Naive B cell (primary cell): ENCODE measurements around the gene SLC17A5. TPM values are rescaled to one million over a fixed set of nuclear protein-coding genes. Genes with fewer than 3 reads are reported as not detected.
"Not testable (repeated sequence)": the region's sequence is repeated elsewhere in the genome, so short reads cannot be mapped to it uniquely, and the experiment has no call there.

ENCODE experiments used
- ATAC-seq, 2 donors: fragments of 150-1000 bp; cut with Tn5 transposase; 2 replicates each; pipeline ENCODE4 v1.10.0; 2021; ENCODE audit warnings: low read depth in 2 of 2, mild to moderate bottlenecking in 2 of 2, moderate library complexity in 2 of 2
- DNase-seq: peaks from one replicate; pipeline ENCODE4 v3.0.0; 2022
- H3K27ac Mint-ChIP-seq, 6 donors: one replicate each; pipeline ENCODE4 v1.8.0; 2020 to 2022; ENCODE audit warnings: mild to moderate bottlenecking in 6 of 6, mixed read lengths in 6 of 6, moderate library complexity in 5 of 6, inconsistent platforms in 2 of 6
- H3K27me3 Mint-ChIP-seq, 3 donors: one replicate each; pipeline ENCODE4 v1.8.0; 2021 to 2022; ENCODE audit warnings: mixed read lengths in 3 of 3, mild to moderate bottlenecking in 1 of 3
- H3K36me3 Mint-ChIP-seq, 2 donors: one replicate each; pipeline ENCODE4 v1.8.0; 2020 to 2022; ENCODE audit warnings: mixed read lengths in 2 of 2, inconsistent platforms in 1 of 2, mild to moderate bottlenecking in 1 of 2
- H3K4me1 Mint-ChIP-seq, 3 donors: one replicate each; pipeline ENCODE4 v1.8.0; 2020 to 2022; ENCODE audit warnings: mixed read lengths in 3 of 3, inconsistent platforms in 1 of 3, mild to moderate bottlenecking in 1 of 3, moderate library complexity in 1 of 3
- H3K4me3 Mint-ChIP-seq, 8 donors: one replicate each; pipeline ENCODE4 v1.8.0; 2020 to 2022; ENCODE audit warnings: mild to moderate bottlenecking in 8 of 8, mixed read lengths in 8 of 8, moderate library complexity in 8 of 8, inconsistent platforms in 2 of 8
- H3K9me3 Mint-ChIP-seq, 7 donors: one replicate each; pipeline ENCODE4 v1.8.0; 2020 to 2022; ENCODE audit warnings: mixed read lengths in 7 of 7, mild to moderate bottlenecking in 5 of 7, inconsistent platforms in 2 of 7, moderate library complexity in 1 of 7
- polyA plus RNA-seq, 6 donors: library from polyadenylated mRNA; unstranded; fragments of 300-500 nt; fragmentation: Illumina TruSeq; gene quantifications; one replicate each; pipeline ENCODE4 v1.2.3, GENCODE V29; 2021; ENCODE audit warnings: low read depth in 6 of 6

The SLC17A5 gene
- polyA plus RNA-seq, 6 donors from 2014 or later: 0.40 to 6.0 (median 5.6) TPM

GRCh38 chr6:73565767-73566485, 87.9 kb downstream of the SLC17A5 start:
- H3K36me3 Mint-ChIP-seq: no peaks in the 10 kb centered on the region
- no peak for DNase-seq
- H3K27ac Mint-ChIP-seq: no peak overlapping the region
- ATAC-seq: no peak
- no peaks in the 10 kb centered on the region for H3K9me3 Mint-ChIP-seq
- H3K4me3 Mint-ChIP-seq: no peak overlapping the region
- peaks cover 0 to 2% (median 2%) of the 10 kb centered on the region in 3 donors for H3K4me1 Mint-ChIP-seq
- no peaks in the 10 kb centered on the region for H3K27me3 Mint-ChIP-seq

DNA sequence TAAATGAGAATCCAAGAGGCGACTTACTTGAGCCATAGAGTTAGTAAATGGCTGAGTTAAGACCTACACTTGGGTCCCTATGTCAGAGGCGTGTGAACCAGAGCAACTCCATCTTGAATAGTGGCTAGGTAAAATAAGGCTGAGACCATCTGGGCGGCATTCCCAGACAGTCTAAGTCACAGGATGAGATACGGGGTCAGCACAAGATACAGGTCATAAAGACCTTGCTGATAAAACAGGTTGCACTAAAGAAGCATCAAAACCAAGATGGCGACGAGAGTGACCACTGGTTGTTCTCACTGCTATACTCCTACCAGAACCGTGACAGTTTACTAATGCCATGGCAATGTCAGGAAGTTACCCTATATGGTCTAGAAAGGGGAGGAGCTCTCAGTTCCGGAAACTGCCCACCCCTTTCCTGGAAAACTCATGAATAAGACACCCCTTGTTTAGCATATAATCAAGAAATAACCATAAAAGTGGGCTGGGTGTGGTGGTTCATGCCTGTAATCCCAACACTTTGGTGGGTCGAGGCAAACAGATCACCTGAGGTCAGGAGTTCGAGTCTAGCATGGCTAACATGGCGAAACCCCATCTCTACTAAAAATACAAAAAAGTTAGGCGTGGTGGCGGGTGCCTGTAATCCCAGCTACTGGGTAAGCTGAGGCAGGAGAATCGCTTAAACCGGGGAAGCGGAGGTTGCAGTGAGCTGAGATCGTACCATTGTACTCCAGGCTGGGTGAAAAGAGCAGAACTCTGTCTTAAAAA, 89.0 kb downstream of the SLC17A5 start:
- Mint-ChIP-seq H3K36me3 (no peaks in the 10 kb centered on the region), H3K9me3 (no peaks in the 10 kb centered on the region), H3K4me1 (peaks cover 0 to 4% (median 2%) of the 10 kb centered on the region in 3 donors), H3K27ac (peak overlapping the region in 1 of 6 donors; percentile 86), H3K27me3 (no peaks in the 10 kb centered on the region), H3K4me3 (no peak overlapping the region)
- DNase-seq (no peak), ATAC-seq (no peak)

DNA sequence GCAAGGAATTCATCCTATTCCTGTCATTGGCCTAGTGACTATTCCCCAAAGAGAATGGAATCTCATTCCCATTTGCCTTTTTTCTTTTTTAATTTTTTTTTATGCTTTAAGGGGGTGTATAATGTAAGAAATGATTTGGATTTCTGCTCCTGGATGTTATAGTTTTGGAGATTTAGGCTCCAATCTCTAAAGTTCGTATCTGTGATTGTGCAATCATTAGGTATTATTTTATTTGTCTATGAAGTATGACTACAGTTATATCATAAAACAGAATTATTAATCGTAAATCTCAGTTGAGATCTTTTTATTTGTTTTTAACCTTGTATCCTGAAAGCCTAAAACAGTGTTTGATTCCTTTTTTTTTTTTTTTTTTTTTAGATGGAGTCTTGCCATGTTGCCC, 91.2 kb downstream of the SLC17A5 start:
- Mint-ChIP-seq H3K36me3 (no peaks in the 10 kb centered on the region), H3K4me1 (peaks cover 0 to 4% (median 2%) of the 10 kb centered on the region in 3 donors), H3K4me3 (no peak overlapping the region), H3K27ac (peak overlapping the region in 1 of 6 donors; percentile 27), H3K27me3 (no peaks in the 10 kb centered on the region), H3K9me3 (no peaks in the 10 kb centered on the region)
- DNase-seq: no peak
- no peak for ATAC-seq

GRCh38 chr6:73560853-73561407, 92.9 kb downstream of the SLC17A5 start:
- Mint-ChIP-seq H3K9me3 (no peaks in the 10 kb centered on the region), H3K36me3 (no peaks in the 10 kb centered on the region), H3K4me1 (peaks cover 0 to 4% (median 0%) of the 10 kb centered on the region in 3 donors), H3K4me3 (no peak overlapping the region), H3K27ac (peak overlapping the region in 1 of 6 donors; percentile 32), H3K27me3 (no peaks in the 10 kb centered on the region)
- DNase-seq (no peak), ATAC-seq (peak in 1 of 2 donors; percentile 35)

GRCh38 chr6:73560182-73560732, 93.5 kb downstream of the SLC17A5 start:
- H3K27me3 Mint-ChIP-seq: no peaks in the 10 kb centered on the region
- no peak for DNase-seq
- ATAC-seq: no peak
- H3K4me3 Mint-ChIP-seq: no peak overlapping the region
- H3K27ac Mint-ChIP-seq: peak overlapping the region in 1 of 6 donors; percentile 32
- H3K4me1 Mint-ChIP-seq: peaks cover 0 to 4% (median 0%) of the 10 kb centered on the region in 3 donors
- H3K36me3 Mint-ChIP-seq: no peaks in the 10 kb centered on the region
- no peaks in the 10 kb centered on the region for H3K9me3 Mint-ChIP-seq

DNA sequence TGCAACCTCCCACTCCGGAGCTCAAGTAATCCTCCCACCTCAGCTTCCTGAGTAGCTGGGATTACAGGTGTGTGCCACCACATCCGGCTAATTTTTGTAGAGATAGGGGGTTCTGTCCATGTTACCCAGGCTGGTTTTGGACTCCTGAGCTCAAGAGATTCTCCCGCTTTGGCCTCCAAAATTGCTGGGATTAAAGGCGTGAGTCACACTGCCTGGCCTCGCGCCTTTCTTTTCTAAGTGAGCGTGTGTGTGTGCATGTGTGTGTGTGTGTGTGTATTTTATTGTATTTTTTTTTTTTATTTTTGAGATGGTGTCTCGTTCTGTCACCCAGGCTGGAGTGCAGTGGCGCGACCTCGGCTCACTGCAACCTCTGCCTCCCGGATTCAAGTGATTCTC, 94.4 kb downstream of the SLC17A5 start:
- H3K27me3 Mint-ChIP-seq, DNase-seq, H3K4me1 Mint-ChIP-seq, H3K36me3 Mint-ChIP-seq, H3K4me3 Mint-ChIP-seq, ATAC-seq, H3K9me3 Mint-ChIP-seq: not testable (repeated sequence)
- peak overlapping the region in 1 of 6 donors; percentile 87 for H3K27ac Mint-ChIP-seq

DNA sequence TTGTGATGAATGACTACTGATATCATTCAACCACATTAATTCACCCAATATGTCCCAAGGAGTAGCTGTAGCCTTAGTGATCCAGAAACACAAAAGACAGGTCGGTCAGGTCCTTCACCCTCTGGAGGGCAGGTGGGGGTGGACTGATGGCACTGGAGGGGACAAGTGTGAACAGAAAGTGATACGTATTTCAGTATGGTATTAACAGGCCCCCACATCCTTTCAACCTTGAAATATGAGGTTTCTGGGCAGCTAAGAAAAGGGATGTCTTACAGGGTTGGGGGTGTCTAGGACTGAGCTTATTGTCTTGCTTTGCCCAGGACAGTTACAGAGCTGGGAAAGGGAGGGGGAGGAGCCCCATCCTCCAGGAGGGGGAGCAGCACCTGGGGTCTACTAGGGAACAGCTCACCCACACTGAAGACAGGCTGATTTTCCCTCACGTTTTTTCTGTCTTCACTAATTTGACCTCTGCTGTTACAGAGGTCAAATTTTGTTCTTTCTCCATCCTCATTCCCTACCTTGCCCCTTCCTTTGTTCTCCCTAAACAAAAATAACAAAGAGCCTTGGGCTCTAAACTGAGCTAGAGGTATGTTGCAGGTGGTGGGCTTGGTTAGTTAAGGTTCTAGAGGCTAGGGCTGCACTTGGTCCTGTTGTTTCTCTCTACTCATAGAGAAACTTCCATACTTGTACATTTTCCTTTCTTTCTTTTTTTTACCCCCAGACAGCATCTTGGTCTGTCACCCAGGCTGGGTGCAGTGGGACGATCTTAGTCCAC, 95.0 kb downstream of the SLC17A5 start:
- H3K36me3 Mint-ChIP-seq: no peaks in the 10 kb centered on the region
- peak overlapping the region in 1 of 6 donors; percentile 87 for H3K27ac Mint-ChIP-seq
- H3K4me3 Mint-ChIP-seq: no peak overlapping the region
- no peak for ATAC-seq
- H3K9me3 Mint-ChIP-seq: no peaks in the 10 kb centered on the region
- no peaks in the 10 kb centered on the region for H3K27me3 Mint-ChIP-seq
- DNase-seq: no peak
- H3K4me1 Mint-ChIP-seq: peaks cover 0 to 4% (median 0%) of the 10 kb centered on the region in 3 donors

DNA sequence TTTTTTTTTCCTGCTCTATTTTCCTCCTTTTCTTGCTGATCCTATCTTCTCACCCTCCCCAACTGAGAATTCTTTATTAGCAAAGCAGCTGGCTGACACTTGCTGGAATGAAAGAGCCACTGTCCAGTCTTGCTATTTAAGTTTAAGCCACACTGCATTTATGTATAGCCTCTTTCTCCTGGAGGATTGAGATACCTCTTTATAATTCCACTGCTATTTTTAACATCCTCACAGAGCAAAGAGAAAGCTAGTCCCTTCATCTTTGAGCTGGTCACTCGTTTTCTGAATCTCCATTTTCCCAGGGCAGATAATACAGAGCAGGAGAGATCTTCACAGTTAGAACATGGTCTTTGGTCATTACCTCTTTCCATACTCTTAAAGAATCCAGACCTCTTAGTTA, 97.0 kb downstream of the SLC17A5 start:
- Mint-ChIP-seq H3K4me3 (no peak overlapping the region), H3K27ac (no peak overlapping the region), H3K9me3 (no peaks in the 10 kb centered on the region), H3K36me3 (no peaks in the 10 kb centered on the region), H3K4me1 (peaks cover 0 to 4% (median 0%) of the 10 kb centered on the region in 3 donors), H3K27me3 (no peaks in the 10 kb centered on the region)
- ATAC-seq (no peak), DNase-seq (no peak)

DNA sequence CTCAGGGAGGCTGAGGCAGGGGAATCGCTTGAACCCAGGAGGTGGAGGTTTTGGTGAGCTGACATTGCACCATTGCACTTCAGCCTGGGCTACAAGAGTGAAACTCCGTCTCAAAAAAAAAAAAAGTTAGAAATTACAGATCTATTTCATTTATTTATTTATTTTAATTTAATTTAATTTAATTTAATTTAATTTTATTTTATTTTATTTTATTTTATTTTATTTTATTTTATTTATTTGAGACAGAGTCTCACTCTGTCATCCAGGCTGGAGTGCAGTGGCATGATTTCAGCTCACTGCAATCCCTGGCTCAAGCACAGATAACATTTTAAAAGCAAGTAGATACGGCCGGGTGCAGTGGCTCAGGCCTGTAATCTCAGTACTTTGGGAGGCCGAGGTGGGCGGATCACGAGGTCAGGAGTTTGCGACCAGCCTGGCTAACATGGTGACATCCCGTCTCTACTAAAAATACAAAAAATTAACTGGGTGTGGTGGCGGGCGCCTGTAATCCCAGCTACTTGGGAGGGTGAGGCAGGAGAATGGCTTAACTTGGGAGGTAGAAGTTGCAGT, 98.3 kb downstream of the SLC17A5 start:
- not testable (repeated sequence) for H3K27me3 Mint-ChIP-seq, H3K4me1 Mint-ChIP-seq, H3K9me3 Mint-ChIP-seq, ATAC-seq, H3K4me3 Mint-ChIP-seq, H3K36me3 Mint-ChIP-seq, DNase-seq
- peak overlapping the region in 1 of 6 donors; percentile 12 for H3K27ac Mint-ChIP-seq

DNA sequence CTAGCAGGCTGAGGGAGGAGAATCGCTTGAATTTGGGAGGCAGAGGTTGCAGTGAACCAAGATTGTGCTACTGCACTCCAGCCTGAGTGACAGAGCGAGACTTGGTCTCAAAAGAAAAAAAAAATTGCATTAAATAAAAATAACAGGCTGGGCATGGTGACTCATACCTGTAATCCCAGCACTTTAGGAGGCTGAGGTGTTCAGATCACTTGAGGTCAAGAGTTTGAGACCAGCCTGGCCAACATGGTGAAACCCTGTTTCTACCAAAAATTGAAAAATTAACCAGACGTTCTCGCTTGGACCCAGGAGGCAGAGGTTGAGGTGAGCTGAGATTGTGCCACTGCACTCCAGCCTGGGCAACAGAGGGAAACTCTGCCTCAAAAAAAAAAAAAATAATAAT, 102.7 kb downstream of the SLC17A5 start:
- DNase-seq, H3K27me3 Mint-ChIP-seq, H3K4me1 Mint-ChIP-seq, H3K36me3 Mint-ChIP-seq, ATAC-seq, H3K4me3 Mint-ChIP-seq, H3K9me3 Mint-ChIP-seq: not testable (repeated sequence)
- H3K27ac Mint-ChIP-seq: peak overlapping the region in 1 of 6 donors; percentile 44

DNA sequence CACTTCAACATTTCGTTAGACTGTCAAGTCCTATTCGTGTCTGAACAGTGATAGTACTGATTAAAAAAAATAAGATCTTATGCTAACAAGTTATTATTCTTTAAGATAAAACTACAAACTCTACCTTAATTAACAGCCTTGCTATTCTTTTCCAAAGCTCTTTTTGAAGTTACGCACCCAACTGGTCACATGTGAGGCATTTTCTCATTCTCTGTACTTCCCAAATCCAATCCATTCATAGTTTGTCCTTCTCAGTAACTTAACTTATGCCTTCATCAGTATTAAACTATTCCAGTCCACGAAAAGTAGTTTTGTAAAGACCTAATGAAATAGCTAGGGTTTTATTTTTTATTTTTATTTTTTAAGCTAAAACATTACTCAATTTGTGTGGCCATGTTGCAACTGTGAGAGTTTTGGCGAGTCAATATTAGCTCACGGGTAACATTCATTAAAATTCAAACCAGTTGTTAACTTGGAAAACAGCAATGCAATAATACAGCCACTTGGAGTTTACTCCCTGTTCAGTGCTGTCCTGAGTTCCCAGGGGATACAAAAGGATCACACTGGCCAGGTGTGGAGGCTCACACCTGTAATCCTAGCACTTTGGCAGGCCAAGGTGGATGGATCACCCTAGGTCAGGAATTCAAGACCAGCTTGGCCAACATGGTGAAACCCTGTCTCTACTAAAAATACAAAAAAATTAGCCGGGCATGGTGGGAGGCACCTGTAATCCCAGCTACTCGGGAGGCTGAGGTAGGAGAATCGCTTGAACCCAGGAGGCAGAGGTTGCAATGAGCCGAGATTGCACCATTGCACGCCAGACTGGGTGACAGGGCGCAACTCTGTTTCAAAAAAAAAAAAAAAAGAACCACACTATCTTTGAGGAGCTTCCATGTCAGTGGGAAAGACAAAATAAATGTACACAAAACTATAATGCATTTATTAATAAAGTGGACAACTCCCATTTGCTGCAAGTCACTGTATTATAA, 105.0 kb downstream of the SLC17A5 start:
- Mint-ChIP-seq H3K4me3 (no peak overlapping the region), H3K9me3 (peaks cover 0 to 2% (median 0%) of the 10 kb centered on the region in 7 donors), H3K27me3 (no peaks in the 10 kb centered on the region), H3K4me1 (peaks cover 2 to 8% (median 5%) of the 10 kb centered on the region in 3 donors), H3K27ac (no peak overlapping the region), H3K36me3 (no peaks in the 10 kb centered on the region)
- DNase-seq (no peak), ATAC-seq (no peak)

DNA sequence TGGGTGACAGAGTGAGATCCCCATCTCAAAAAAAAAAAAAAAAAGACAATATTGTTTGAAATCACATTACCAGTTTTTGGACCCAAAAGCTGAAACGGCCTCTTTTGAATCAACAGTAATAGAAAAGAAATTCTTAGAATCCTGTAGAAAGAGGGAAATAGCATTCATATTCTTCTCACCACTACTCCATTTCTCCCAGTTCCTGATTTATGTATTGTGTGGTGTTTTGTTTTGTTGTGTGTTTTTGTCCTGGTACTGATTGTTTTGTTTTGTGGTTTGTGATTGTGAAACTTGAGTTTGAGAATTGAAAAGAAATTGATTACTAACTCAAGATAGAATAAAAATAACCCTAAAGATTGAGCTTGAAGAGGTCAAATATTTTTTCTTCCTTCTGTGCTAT, 106.8 kb downstream of the SLC17A5 start:
- no peak for ATAC-seq
- Mint-ChIP-seq H3K9me3 (peaks cover 0 to 2% (median 0%) of the 10 kb centered on the region in 7 donors), H3K27ac (no peak overlapping the region), H3K4me1 (peaks cover 2 to 8% (median 5%) of the 10 kb centered on the region in 3 donors), H3K27me3 (no peaks in the 10 kb centered on the region), H3K4me3 (no peak overlapping the region), H3K36me3 (no peaks in the 10 kb centered on the region)
- DNase-seq: no peak
